Suprapubic skin (tissue), 4 donors: ENCODE results near the gene DNAAF8. TPM values are rescaled to one million over a fixed set of nuclear protein-coding genes. Genes with fewer than 3 reads are reported as not detected.

Source experiments
- DNase-seq, 2 donors: peaks; one replicate each; pipeline ENCODE4 v3.0.0-alpha.2; 2019; ENCODE audit warnings: low spot score in 2 of 2
- H3K27ac ChIP-seq: fragments of 200-600 bp; sonication (generic); one replicate; pipeline ENCODE4 v1.5.1; 2019
- H3K27me3 ChIP-seq: fragments of 200-600 bp; sonication (generic); one replicate; pipeline ENCODE4 v1.5.1; 2019
- H3K36me3 ChIP-seq: fragments of 200-600 bp; sonication (generic); one replicate; pipeline ENCODE4 v1.5.1; 2019
- H3K4me1 ChIP-seq: fragments of 200-600 bp; sonication (generic); one replicate; pipeline ENCODE4 v1.5.1; 2019
- H3K4me3 ChIP-seq: fragments of 200-600 bp; sonication (generic); one replicate; pipeline ENCODE4 v1.5.1; 2019; ENCODE audit warnings: mild to moderate bottlenecking
- H3K9me3 ChIP-seq: fragments of 200-600 bp; sonication (generic); one replicate; pipeline ENCODE4 v1.5.1; 2019
- CTCF ChIP-seq, 2 donors: fragments of 200-600 bp in 1 of 2; fragments of 450-650 bp in 1 of 2; sonication (generic) in 1 of 2; IDR thresholded peaks; one replicate each; pipeline ENCODE4 v1.5.1; 2016 to 2019; ENCODE audit warnings: antibody characterized with exemption in 2 of 2, mild to moderate bottlenecking in 1 of 2, moderate library complexity in 1 of 2
- EP300 ChIP-seq: sonication (generic); formaldehyde crosslinking; IDR thresholded peaks from one replicate; pipeline ENCODE4 v1.6.1; 2017; ENCODE audit warnings: antibody characterized with exemption
- POLR2A ChIP-seq, 2 donors: fragments of 450-650 bp; IDR thresholded peaks; one replicate each; pipeline ENCODE4 v1.6.1; 2017; ENCODE audit warnings: antibody characterized with exemption in 2 of 2, mild to moderate bottlenecking in 2 of 2, moderate library complexity in 2 of 2
- POLR2AphosphoS5 ChIP-seq, 3 donors: sonication (generic); formaldehyde crosslinking; IDR thresholded peaks; one replicate each; pipeline ENCODE4 v1.6.1; 2017; ENCODE audit warnings: antibody characterized with exemption in 3 of 3
- WGBS: methylation state at CpG from one replicate; pipeline ENCODE4 v1.1.5; 2018; 5-methylcytosine and 5-hydroxymethylcytosine counted together
- total RNA-seq, 4 donors: library from RNA; depleted of rRNA; stranded (reverse); fragments of >200 nt; gene quantifications; one replicate each; pipeline ENCODE4 v1.1.0, GENCODE V29; 2016

The DNAAF8 gene
- total RNA-seq, 4 donors from 2014 or later, result 0.36 to 1.7 (median 1.4) TPM; not detected in 1

- peak in 1 of 2 donors; percentile 59 for DNase-seq
- Histone ChIP-seq H3K27ac (no peak overlapping the region), H3K27me3 (no peaks in the 10 kb centered on the region), H3K4me1 (peaks cover 28% of the 10 kb centered on the region), H3K4me3 (no peak overlapping the region), H3K36me3 (peaks cover 33% of the 10 kb centered on the region), H3K9me3 (no peaks in the 10 kb centered on the region)
- no peak for TF ChIP-seq POLR2A (IDR thresholded peaks at IDR 0.05)
- no peak for TF ChIP-seq POLR2AphosphoS5 (IDR thresholded peaks at IDR 0.05)
- TF ChIP-seq EP300, result no peak
- TF ChIP-seq CTCF (IDR thresholded peaks at IDR 0.05), result no peak
- WGBS, result 55% methylated on average over 8 of the region's 19 CpGs
These were observed 43.2 kb upstream of the DNAAF8 start for GRCh38 chr16:4690946-4691665.

- Histone ChIP-seq H3K27ac (no peak overlapping the region), H3K27me3 (no peaks in the 10 kb centered on the region), H3K4me1 (peaks cover 28% of the 10 kb centered on the region), H3K9me3 (no peaks in the 10 kb centered on the region), H3K4me3 (no peak overlapping the region), H3K36me3 (peaks cover 33% of the 10 kb centered on the region)
- DNase-seq, result peak in 1 of 2 donors; percentile 63
- TF ChIP-seq CTCF (IDR thresholded peaks at IDR 0.05), result no peak
- no peak for TF ChIP-seq POLR2A (IDR thresholded peaks at IDR 0.05)
- no peak for TF ChIP-seq POLR2AphosphoS5 (IDR thresholded peaks at IDR 0.05)
- TF ChIP-seq EP300, result no peak
- 83% methylated on average over 9 of the region's 20 CpGs for WGBS
These were observed 42.5 kb upstream of the DNAAF8 start for GRCh38 chr16:4691666-4692412.

- Histone ChIP-seq H3K4me1 (peaks cover 28% of the 10 kb centered on the region), H3K27me3 (no peaks in the 10 kb centered on the region), H3K27ac (peak overlapping the region; percentile 48), H3K4me3 (peak overlapping the region; percentile 70), H3K36me3 (peaks cover 33% of the 10 kb centered on the region), H3K9me3 (no peaks in the 10 kb centered on the region)
- DNase-seq, result peak in 1 of 2 donors; percentile 82
- 21% methylated on average over 20 of the region's 31 CpGs for WGBS
- no peak for TF ChIP-seq EP300
- TF ChIP-seq POLR2A (IDR thresholded peaks at IDR 0.05), result no peak
- TF ChIP-seq POLR2AphosphoS5 (IDR thresholded peaks at IDR 0.05), result no peak
- no peak for TF ChIP-seq CTCF (IDR thresholded peaks at IDR 0.05)
These were observed 41.7 kb upstream of the DNAAF8 start for GRCh38 chr16:4692460-4693295.

- 0% methylated on average over 14 of the region's 91 CpGs for WGBS
These were observed 40.9 kb upstream of the DNAAF8 start, which contains the start of gene NUDT16L1 for GRCh38 chr16:4693296-4693955. Gene NUDT16L1, plus strand, starts transcription at chr16:4693562. Its CDS starts 165 bp downstream, at chr16:4693727.

More at GRCh38 chr16:4693296-4693955, 40.9 kb upstream of the DNAAF8 start, which contains the start of gene NUDT16L1:
- Histone ChIP-seq H3K4me3 (peak within 1 kb of the TSS; percentile 70), H3K9me3 (no peaks in the 10 kb centered on the region), H3K27me3 (no peaks in the 10 kb centered on the region), H3K4me1 (peaks cover 28% of the 10 kb centered on the region), H3K27ac (peak within 1 kb of the TSS; percentile 95), H3K36me3 (peaks cover 33% of the 10 kb centered on the region)
- peak in 2 of 3 donors; percentile 15 to 57 for TF ChIP-seq POLR2AphosphoS5 (IDR thresholded peaks at IDR 0.05)
- TF ChIP-seq CTCF (IDR thresholded peaks at IDR 0.05), result peak in 1 of 2 donors; percentile 39
- peak in 1 of 2 donors; percentile 24 for TF ChIP-seq POLR2A (IDR thresholded peaks at IDR 0.05)
- no peak for TF ChIP-seq EP300
- peak; percentile 96 to 98 for DNase-seq
